MM.1S (cell line): Measurements from ENCODE around the gene OLFML2A.

Experiments
- DNase-seq: peaks from one replicate; pipeline ENCODE4 v3.0.0-alpha.2; 2015
- H2AFZ ChIP-seq: fragments of 300-600 bp; sonication (generic); 2 replicates; pipeline ENCODE4 v1.6.0; 2016; ENCODE audit warnings: antibody characterized with exemption, low read length
- H3F3A ChIP-seq: fragments of 300-600 bp; sonication (generic); 2 replicates; pipeline ENCODE4 v1.6.1; 2016; ENCODE audit warnings: mild to moderate bottlenecking, antibody characterized with exemption, low read length, moderate library complexity, mixed read lengths; ENCODE audit not compliant: insufficient read depth
- H3K27ac ChIP-seq: fragments of 300-600 bp; sonication (generic); 2 replicates; pipeline ENCODE4 v1.5.1; 2016; ENCODE audit warnings: mild to moderate bottlenecking, low read length
- H3K27me3 ChIP-seq: fragments of 300-600 bp; sonication (generic); replicated peaks from 2 replicates; pipeline ENCODE4 v1.6.0; 2016; ENCODE audit warnings: low read length; ENCODE audit not compliant: insufficient read depth
- H3K36me3 ChIP-seq: fragments of 300-600 bp; sonication (generic); replicated peaks from 2 replicates; pipeline ENCODE4 v1.6.1; 2016; ENCODE audit warnings: mild to moderate bottlenecking, low read length, mixed read lengths; ENCODE audit not compliant: insufficient read depth
- H3K4me1 ChIP-seq: fragments of 300-600 bp; sonication (generic); 2 replicates; pipeline ENCODE4 v1.6.1; 2016; ENCODE audit warnings: low read length, mixed read lengths
- H3K4me2 ChIP-seq: fragments of 300-600 bp; sonication (generic); 2 replicates; pipeline ENCODE4 v1.6.0; 2016; ENCODE audit warnings: low read depth, low read length
- H3K4me3 ChIP-seq: fragments of 300-600 bp; sonication (generic); 2 replicates; pipeline ENCODE4 v1.5.1; 2016; ENCODE audit warnings: low read length, mixed read lengths
- H3K79me2 ChIP-seq: fragments of 300-600 bp; sonication (generic); 2 replicates; pipeline ENCODE4 v1.6.1; 2016; ENCODE audit warnings: mixed run types, low read length, mixed read lengths
- H3K9ac ChIP-seq: fragments of 300-600 bp; sonication (generic); 2 replicates; pipeline ENCODE4 v1.6.1; 2016; ENCODE audit warnings: low read length, mixed read lengths
- H3K9me2 ChIP-seq: fragments of 300-600 bp; sonication (generic); replicated peaks from 2 replicates; pipeline ENCODE4 v1.6.1; 2016; ENCODE audit warnings: mild to moderate bottlenecking, low read length, mixed read lengths; ENCODE audit not compliant: insufficient read depth
- H3K9me3 ChIP-seq: fragments of 300-600 bp; sonication (generic); replicated peaks from 2 replicates; pipeline ENCODE4 v1.6.1; 2016; ENCODE audit warnings: mild to moderate bottlenecking, low read length, mixed read lengths; ENCODE audit not compliant: insufficient read depth
- H4K20me1 ChIP-seq: fragments of 300-600 bp; sonication (generic); 2 replicates; pipeline ENCODE4 v1.6.1; 2016; ENCODE audit warnings: mild to moderate bottlenecking, low read length, moderate library complexity, mixed read lengths; ENCODE audit not compliant: insufficient read depth
- EZH2 ChIP-seq: fragments of 300-600 bp; sonication (generic); optimal IDR thresholded peaks from 2 replicates; pipeline ENCODE3; 2017; ENCODE audit warnings: low read depth, mild to moderate bottlenecking, antibody characterized with exemption, low read length, mixed read lengths
- EZH2phosphoT487 ChIP-seq: fragments of 300-600 bp; sonication (generic); IDR thresholded peaks from 2 replicates; pipeline ENCODE4 v1.6.1; 2018; ENCODE audit warnings: antibody characterized with exemption, low read length
- TF ChIP-seq, protein P1 (sequence below): fragments of 300-600 bp; sonication (generic); IDR thresholded peaks from 2 replicates; pipeline ENCODE4 v1.5.1; 2016; ENCODE audit warnings: antibody characterized with exemption, low read length, mixed read lengths

Gene OLFML2A

DNA sequence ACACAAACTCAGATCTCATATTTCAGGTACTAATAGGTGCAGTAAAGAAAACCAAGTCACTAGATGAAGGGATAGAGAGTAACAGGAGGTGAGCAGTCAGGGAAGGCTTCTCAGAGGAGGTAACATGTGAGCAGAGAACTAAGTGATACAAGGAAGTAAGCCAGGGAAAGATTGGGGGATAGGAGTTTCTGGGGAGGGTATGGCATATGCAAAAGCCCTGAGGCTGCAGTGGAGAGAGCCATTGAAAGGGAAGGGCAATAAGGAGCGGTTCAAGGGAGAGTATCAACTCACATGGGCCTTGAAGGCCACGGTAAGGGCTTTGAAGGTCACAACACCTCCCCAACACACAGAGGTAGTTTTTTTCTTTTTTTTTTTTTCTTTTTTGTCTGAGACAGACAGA is 6.9 kb downstream of the OLFML2A start:
- Histone ChIP-seq H2AFZ (no peak overlapping the region), H3K79me2 (no peaks in the 10 kb centered on the region), H3F3A (no peaks in the 10 kb centered on the region), H3K4me3 (no peak overlapping the region), H3K4me1 (no peaks in the 10 kb centered on the region), H3K9me3 (no peaks in the 10 kb centered on the region), H3K4me2 (no peak overlapping the region), H3K9me2 (no peaks in the 10 kb centered on the region), H3K36me3 (no peaks in the 10 kb centered on the region), H3K27ac (no peak overlapping the region), H3K27me3 (peaks cover 1% of the 10 kb centered on the region; the same call in 1 of the 2 replicates), H4K20me1 (no peaks in the 10 kb centered on the region), H3K9ac (no peak overlapping the region)
- DNase-seq: no peak
- TF ChIP-seq EZH2: no peak
- TF ChIP-seq, protein P1, sequence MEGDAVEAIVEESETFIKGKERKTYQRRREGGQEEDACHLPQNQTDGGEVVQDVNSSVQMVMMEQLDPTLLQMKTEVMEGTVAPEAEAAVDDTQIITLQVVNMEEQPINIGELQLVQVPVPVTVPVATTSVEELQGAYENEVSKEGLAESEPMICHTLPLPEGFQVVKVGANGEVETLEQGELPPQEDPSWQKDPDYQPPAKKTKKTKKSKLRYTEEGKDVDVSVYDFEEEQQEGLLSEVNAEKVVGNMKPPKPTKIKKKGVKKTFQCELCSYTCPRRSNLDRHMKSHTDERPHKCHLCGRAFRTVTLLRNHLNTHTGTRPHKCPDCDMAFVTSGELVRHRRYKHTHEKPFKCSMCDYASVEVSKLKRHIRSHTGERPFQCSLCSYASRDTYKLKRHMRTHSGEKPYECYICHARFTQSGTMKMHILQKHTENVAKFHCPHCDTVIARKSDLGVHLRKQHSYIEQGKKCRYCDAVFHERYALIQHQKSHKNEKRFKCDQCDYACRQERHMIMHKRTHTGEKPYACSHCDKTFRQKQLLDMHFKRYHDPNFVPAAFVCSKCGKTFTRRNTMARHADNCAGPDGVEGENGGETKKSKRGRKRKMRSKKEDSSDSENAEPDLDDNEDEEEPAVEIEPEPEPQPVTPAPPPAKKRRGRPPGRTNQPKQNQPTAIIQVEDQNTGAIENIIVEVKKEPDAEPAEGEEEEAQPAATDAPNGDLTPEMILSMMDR: no peak

DNA sequence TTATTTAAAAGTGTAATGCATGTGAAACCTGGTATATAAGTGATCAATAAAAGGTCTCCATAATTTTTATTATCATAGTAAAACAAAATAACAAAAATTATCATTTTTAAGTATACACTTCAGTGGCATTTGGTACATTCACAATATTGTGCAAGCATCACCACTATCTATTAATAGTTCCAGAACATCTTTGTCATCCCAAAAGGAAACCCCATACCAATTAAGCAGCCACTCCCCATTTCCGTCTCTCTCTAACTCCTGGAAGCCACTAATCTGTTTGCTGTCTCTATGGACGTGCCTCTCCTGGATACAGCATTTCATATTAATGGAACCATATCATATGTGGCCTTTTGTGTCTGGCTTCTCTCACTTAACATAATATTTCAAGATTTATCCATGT is 7.6 kb downstream of the OLFML2A start:
- no peak overlapping the region for H3K9ac ChIP-seq
- no peaks in the 10 kb centered on the region for H3F3A ChIP-seq
- H3K27ac ChIP-seq: no peak overlapping the region
- no peaks in the 10 kb centered on the region for H3K36me3 ChIP-seq
- H3K4me1 ChIP-seq: no peaks in the 10 kb centered on the region
- no peak overlapping the region for H2AFZ ChIP-seq
- TF ChIP-seq EZH2phosphoT487 (no peak), EZH2 (no peak)
- TF ChIP-seq, protein P1: no peak
- H3K4me2 ChIP-seq: no peak overlapping the region
- H3K79me2 ChIP-seq: no peaks in the 10 kb centered on the region
- no peaks in the 10 kb centered on the region for H3K9me2 ChIP-seq
- H4K20me1 ChIP-seq: no peaks in the 10 kb centered on the region
- H3K27me3 ChIP-seq: 0 out of 2 replicates have a peak, but pooled peaks cover under 1% of the 10 kb centered on the region
- DNase-seq: no peak
- no peak overlapping the region for H3K4me3 ChIP-seq
- no peaks in the 10 kb centered on the region for H3K9me3 ChIP-seq

DNA sequence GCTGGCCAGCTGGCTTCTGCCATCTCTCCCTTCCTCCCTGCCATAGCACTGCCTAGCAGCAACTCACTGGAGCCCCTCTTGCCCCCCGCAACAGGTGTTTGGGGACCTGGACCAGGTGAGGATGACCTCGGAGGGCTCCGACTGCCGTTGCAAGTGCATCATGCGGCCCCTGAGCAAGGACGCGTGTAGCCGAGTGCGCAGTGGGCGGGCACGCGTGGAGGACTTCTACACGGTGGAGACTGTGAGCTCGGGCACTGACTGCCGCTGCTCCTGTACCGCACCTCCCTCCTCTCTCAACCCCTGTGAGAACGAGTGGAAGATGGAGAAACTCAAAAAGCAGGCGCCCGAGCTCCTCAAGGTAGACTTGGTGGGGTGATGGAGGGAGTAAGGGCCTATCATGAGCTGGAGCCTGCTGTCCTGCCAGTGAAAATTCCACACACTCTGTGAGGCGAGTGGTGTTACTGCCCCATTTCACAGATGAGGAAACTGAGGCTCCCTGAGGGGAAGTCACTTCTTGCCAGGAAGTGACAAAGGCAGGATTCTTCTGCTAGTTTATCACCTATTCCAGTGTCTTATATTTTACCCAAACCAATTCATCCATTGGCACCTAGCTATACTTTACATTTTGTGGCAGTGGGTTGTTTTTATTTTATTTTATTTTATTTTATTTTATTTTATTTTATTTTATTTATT is 10.1 kb downstream of the OLFML2A start:
- Histone ChIP-seq H4K20me1 (no peaks in the 10 kb centered on the region), H3K27ac (no peak overlapping the region), H3K9ac (no peak overlapping the region), H3F3A (no peaks in the 10 kb centered on the region), H3K79me2 (no peaks in the 10 kb centered on the region), H2AFZ (no peak overlapping the region), H3K4me1 (no peaks in the 10 kb centered on the region), H3K9me2 (no peaks in the 10 kb centered on the region), H3K27me3 (0 out of 2 replicates have a peak, but pooled peaks cover 4% of the 10 kb centered on the region), H3K9me3 (no peaks in the 10 kb centered on the region), H3K4me2 (no peak overlapping the region), H3K36me3 (no peaks in the 10 kb centered on the region), H3K4me3 (no peak overlapping the region)
- TF ChIP-seq EZH2phosphoT487 (no peak), EZH2 (no peak)
- TF ChIP-seq, protein P1: no peak
- no peak for DNase-seq
